Lung microvascular endothelial cell (primary cell): Measurements from ENCODE around the gene PRM1. TPM values are rescaled to one million over a fixed set of nuclear protein-coding genes. Genes with fewer than 3 reads are reported as not detected.
A peak's percentile ranks its signal among the peaks of the same experiment; 100 is the strongest.

ENCODE experiments used
- DNase-seq, 2 donors: peaks; one replicate each; pipeline versions ENCODE4 v3.0.0 to v3.0.0-alpha.2; 2010; ENCODE audit warnings: low read depth in 2 of 2
- total RNA-seq: library from RNA; depleted of rRNA; stranded (reverse); fragments of >200 nt; gene quantifications from 2 replicates; pipeline ENCODE4 v1.2.1, GENCODE V29; 2014

PRM1 gene
- total RNA-seq, 1 donor from 2014 or later, result not detected

- DNase-seq, result no peak
Observed at GRCh38 chr16:11273721-11274324, 7.3 kb downstream of the PRM1 start.

DNA sequence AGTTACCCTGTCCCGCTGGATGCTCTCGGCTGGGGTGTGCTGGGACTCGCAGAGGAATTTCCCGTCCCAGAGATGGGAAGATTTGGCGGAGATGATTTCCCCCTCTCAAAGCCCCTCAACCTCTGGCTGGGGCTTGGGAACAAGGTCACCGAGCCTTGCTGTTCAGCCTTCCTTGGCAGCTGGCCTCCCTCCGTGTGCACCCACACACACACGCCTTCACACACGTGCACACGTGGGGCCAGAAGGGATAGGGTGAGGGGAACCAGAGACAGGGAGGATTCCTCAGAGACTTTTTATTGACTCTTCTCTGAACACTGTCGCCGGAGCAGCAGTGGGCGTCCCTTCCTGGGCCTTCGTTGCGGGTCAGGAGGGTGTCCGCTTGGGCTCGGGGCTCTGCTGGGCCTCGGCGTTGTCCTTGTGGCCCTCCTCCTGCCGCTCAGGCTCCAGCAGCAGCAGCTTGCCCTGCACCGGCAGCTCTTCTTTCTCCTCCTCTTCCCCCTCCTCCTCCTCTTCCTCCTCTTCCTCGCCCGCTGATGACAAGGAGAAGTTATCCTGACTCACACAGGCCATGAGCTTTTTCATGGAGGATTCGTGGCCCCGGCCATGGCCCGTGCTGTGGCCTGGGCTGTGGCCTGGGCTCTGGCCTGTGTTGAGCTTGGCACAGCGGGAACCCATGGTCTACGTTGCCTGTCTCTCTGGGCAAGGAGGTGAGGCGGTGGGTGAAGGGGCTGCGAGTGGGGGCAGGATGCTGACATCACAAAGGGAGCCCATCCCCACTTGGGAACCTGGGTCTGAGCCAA lies 8.0 kb downstream of the PRM1 start, which contains the start of gene PRM3:
Gene PRM3 (minus strand): TSS at position 709 of the 800 bp plus-strand sequence. CDS start 34 bp downstream, at position 675.
- no peak for DNase-seq

DNA sequence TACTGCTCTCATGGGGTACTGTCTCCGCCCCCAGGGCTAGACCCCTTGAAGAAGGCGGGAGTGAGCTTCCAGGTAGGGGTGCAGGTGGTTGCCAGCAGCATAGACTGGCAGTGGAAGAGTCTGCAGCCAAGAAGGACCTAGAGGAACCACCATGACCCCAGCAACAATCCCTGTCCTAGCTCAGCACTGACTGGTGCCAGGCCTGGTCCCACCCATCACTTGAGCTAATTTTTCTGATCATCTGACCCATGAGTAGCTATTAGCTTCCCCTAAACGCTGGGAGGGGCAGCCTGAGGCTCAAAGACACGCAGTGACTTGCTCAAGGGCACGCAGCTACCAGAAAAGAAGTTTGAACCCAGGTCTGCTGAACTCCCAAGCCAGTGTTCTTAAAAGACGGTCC lies 8.6 kb downstream of the PRM1 start:
- no peak for DNase-seq

DNA sequence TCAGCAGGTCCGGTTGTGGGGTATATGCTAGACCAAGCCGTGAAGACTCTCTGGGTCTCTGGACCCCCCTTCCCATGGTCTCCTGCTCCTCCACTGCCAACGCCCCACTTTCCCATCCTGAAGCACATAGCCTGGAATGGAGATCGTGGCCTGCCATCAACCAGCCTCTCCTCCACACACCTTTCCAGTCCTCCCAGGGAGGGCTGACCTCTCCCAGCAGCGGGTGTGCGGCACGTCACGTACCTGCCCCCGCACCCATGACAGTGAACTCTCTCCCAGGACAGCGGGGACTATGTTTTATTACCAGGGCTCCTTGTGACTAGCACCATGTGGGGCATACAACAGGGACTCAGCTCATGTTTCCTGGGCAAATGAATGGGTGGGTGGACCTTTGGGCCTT lies 9.5 kb downstream of the PRM1 start:
- no peak for DNase-seq

- DNase-seq, result no peak
Observed at GRCh38 chr16:11270602-11271162, 10.4 kb downstream of the PRM1 start.

GRCh38 chr16:11268921-11269375 lies 12.2 kb downstream of the PRM1 start, which contains the start of gene TNP2:
TNP2 (minus strand) TSS chr16:11269325; CDS start chr16:11269262, 63 bp downstream.
- no peak for DNase-seq

GRCh38 chr16:11265124-11265523 lies 16.0 kb downstream of the PRM1 start:
- DNase-seq, result no peak

GRCh38 chr16:11264155-11264832 lies 16.8 kb downstream of the PRM1 start:
- DNase-seq, result no peak

DNA sequence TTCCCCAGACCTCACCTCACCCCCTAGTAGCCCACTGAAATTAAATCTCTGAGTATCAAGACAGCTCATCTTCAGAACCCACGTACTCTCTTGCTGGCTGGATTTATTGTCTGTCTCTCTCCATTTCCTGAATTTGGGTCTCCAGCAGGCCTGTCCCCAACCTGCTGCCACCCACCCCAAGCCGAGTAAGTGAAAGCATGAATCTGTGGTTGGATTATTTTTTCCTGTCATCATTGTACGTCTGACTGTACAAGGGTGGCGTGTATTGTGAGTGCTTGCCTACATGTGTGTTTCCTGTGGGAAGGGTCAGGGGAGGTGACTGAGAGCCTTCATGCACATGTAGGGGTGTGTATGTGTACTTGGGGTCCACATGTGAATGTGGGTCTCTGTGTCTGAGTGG lies 17.4 kb downstream of the PRM1 start:
- DNase-seq, result no peak

GRCh38 chr16:11262915-11263314 lies 18.2 kb downstream of the PRM1 start:
- DNase-seq, result no peak

DNA sequence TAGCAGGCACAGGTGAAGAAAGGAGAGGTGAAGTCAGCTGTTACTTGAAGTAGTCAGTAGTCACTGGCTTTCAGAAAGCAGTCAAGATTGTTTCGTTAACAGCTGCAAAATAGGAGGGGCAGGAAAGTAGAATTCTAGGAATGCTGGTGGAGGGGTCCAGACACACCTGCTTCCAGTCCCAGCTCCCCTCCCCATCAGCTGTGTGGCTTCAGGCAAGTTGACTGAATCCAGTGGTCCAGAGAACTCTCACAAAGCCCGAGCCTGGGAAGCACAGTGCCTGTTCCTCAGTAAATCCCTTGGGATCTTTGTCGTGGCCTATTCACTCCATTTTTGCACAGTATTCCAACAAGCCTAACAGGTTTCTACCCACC lies 20.5 kb downstream of the PRM1 start:
- DNase-seq, result no peak

DNA sequence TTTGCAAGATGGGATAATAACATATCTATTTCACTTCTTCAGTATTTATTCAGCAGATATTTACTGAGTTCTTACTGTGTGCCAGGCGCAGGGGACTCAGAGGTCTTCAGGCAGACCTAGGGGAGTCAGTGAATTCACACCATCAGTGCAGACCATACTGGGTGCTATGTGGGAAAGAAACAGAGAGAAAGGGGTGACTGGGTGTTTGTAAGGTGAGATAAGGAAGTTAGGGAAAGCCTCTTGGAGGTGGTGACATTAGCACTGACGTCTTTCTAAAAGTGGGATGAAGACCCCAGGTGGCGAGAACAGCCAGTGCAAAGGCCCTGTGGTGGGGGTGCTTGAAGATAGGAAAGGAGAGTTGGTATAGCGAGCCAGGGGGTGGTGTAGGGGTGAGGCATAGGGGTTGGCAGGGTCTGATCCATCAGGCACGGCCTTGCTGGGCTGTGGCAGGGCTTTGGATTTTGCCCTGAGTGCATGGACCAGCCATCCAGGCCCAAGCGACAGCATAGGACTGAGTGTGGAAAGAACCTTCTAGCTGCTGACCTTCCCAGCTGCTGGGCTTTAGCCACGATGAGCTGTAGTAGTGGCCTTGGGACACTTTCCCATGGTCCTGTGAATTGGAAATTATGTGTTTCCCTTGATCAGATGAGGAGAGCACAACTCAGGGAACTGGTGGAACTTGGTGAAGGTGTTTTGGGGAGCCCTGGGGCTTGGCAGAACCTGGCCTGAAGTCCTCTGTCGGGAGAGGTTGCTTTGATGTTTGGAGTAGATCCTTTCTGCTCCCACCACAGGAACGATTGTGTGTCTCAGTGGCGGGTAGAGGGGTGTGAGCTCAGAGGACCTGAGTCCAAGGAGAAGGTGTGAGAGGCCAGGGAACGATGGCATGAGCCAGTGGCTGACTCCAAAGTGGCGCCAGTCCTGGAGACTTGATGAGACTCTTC lies 21.2 kb downstream of the PRM1 start:
- no peak for DNase-seq

GRCh38 chr16:11258553-11259492 lies 22.3 kb downstream of the PRM1 start:
- DNase-seq, result peak; percentile 42 to 50

DNA sequence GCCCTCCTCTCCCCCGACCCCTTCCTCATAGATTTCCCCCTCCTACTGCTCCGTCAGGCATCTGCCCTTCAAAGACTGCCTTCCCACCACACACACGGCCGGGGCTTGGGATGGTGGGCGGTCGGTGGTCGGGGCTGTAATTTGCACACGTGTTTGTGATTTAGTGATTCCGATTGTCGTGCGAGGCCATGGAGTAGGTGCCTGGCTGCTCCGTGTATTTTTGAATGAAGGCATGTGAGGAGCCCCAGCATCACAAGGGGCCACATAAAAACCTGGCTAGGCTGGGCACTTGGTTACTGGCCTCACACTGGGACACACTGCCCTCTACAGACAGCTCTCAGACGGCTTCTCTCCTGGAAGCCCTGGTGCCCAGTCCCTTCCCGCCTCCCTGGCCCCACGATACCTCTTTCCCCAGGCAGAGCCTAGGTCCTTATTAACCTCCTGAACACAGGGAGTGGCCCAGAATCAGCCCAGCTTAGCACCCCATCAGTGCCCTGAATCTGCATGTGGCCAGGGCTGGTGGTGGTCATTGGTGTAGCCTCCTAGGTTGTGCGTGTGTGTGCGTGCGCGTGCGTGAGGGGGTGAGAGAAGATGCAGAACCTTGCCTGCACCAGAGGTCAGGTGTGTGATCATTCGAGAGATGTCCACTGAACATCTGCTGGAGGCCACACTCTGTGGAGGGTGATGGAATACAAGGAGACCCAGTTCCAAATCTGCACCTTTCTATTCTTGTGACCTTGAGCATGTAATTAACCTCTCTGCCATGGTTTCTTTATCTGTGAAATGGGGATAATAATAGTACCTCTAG lies 23.8 kb downstream of the PRM1 start:
- peak; percentile 85 to 88 for DNase-seq

DNA sequence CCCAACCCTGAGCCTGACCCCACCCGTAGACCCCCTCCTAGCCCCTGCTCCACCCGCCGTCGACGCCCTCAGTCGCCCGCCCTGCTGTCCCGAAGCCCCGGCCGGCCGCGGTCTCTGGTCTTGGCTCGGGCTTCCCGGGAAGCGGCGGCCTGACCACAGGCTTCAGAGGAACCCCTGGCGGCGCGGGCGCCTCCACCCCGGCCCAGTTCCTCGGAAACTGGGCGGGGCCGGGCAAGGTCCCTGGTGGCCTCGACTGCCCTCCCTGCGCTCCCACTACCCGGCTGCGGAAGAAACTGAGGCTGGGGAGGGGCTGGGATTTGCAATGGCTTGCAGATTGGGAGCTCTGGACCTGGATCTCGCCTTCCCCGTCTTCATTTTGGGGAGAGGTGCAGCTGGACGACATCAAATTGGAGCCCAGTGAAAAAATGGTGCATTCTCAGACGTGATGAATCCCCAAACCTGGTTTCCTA lies 24.4 kb downstream of the PRM1 start:
- peak in 1 of 2 donors; percentile 57 for DNase-seq

DNA sequence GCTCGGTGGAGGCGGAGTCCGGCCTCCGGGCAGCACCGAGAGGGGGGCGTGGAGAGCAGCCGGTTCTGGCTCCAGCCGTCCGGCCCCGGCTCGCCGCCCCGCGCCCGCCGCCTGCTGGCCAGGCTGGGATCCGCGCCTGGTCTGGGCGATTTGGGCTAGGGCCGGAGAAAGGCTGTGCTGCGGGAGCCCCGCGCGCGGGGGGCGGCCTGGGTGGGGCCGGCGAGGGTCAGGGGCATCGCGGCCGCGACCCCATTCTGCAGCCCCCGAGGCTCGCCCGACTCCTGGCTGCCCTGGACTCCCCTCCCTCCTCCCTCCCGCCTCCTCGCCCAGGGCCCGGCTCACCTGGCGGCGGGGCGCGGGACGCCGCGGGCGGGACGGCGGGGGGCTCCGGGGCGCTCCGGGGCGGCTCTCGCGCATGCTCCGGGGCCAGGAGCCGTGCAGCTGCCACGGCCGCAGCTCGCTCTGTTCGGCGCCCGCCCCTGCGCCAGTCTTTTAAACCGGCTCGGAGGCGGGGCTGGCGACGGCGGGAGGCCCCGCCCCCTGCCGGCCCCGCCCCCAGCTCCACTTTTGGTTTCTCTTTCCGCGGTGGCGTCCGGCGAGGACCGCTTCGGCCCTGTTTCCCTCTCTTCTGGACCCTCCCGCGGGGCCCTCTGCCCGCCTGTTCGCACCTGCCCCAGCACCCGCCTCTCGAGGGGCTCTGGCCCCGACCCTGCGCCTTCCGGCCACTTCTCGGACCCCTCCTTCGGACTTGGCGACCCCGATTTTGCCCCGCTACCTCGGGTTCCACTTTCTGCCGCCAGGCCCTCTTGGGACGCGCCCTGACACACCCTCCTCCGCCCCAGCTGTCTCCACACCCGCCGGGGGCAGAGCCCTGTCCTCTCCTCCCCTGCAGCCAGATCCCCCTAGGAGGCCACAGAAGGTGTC lies 25.1 kb downstream of the PRM1 start, which contains the start of gene SOCS1:
Gene SOCS1 (minus strand): TSS at position 468 of the 924 bp plus-strand sequence. CDS start 726 bp downstream, outside the sequence.
- DNase-seq, result peak; percentile 88 to 89
